H4 (cell line): ENCODE measurements around the gene PLD5. TPM values are rescaled to one million over a fixed set of nuclear protein-coding genes. Genes with fewer than 3 reads are reported as not detected.
"Not testable (repeated sequence)": the region's sequence is repeated elsewhere in the genome, so short reads cannot be mapped to it uniquely, and the experiment has no call there.

Experiments
- DNase-seq: peaks from one replicate; pipeline ENCODE4 v3.0.0-alpha.2; 2015; ENCODE audit warnings: low spot score
- total RNA-seq: library from RNA; depleted of rRNA; stranded (reverse); fragments of >200 nt; shearing (Covaris generic); gene quantifications from 2 replicates; pipeline ENCODE4 v1.2.3, GENCODE V29; 2014

PLD5 gene
- total RNA-seq, 1 experiment from 2014 or later, result 0.02 TPM

DNA sequence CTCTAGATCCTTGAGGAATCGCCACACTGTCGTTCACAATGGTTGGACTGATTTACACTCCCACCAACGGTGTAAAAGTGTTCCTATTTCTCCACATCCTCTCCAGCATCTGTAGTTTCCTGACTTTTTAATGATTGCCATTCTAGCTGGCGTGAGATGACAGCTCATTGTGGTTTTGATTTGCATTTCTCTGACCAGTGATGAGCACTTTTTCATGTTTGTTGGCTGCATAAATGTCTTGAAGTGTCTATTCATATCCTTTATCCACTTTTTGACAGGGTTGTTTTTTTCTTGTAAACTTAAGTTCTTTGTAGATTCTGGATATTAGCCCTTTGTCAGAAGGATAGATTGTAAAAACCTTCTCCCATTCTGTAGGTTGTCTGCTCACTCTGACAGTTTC is 465.9 kb downstream of the PLD5 start:
- not testable (repeated sequence) for DNase-seq

DNA sequence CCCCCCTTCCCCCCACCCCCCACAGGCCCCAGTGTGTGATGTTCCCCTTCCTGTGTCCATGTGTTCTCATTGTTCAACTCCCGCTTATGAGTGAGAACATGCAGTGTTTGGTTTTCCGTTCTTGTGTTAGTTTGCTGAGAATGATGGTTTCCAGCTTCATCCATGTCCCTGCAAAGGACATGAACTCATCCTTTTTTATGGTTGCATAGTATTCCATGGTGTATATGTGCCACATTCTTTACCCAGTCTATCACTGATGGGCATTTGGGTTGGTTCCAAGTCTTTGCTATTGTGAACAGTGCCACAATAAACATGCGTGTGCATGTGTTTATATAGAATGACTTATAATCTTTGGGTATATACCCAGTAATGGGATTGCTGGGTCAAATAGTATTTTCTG is 466.3 kb downstream of the PLD5 start:
- DNase-seq, result not testable (repeated sequence)

DNA sequence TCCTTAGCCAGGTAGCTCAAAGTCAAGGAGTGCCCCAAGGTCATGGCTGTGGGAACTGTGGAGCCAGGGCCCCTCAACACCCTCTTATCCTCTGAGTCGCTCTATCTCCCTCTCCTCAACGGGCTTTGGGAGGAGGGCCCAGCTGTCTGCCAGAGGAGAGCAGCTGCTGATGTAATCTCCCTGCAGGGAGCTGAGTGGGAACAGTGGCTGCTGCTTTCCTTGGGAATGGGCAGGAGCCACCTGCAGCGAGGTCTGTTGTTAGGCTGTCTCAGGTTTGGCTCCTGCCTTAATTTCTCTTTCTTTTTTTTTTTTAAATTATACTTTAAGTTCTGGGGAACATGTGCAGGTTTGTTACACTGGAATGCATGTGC is 466.8 kb downstream of the PLD5 start:
- DNase-seq, result no peak

DNA sequence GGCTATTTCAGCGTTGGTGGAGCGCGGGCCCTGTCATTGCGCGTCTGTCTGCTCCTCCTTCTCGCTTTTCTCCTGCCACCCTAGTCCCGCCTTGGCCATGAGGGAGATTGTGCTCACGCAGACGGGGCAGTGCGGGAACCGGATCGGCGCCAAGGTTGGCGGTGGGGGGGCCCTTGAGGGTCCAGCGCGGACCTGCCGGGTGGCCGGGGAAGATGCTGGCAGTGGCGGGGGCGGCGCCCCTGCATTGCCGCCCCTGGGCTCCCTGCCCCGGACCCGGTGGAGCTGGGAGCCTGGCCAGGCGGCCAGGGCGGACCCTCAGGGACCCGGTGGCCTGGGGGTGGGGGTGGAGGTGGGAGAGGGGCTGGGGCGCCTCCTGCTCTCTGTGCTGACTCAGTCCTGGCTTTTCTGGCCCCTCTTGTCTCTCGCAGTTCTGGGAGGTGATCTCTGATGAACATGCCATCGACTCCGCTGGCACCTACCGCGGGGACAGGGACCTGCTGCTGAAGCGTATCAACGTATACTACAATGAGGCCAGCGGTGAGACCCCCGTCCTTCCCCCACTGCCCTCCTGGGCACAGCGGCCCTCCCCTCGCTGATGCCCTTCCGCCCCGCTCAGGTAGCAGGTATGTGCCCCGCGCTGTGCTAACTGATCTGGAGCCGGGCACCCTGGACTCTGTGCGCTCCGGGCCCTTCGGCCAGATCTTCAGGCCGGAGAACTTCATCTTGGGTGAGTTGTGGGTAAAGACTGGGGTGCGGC is 467.3 kb downstream of the PLD5 start:
- no peak for DNase-seq

DNA sequence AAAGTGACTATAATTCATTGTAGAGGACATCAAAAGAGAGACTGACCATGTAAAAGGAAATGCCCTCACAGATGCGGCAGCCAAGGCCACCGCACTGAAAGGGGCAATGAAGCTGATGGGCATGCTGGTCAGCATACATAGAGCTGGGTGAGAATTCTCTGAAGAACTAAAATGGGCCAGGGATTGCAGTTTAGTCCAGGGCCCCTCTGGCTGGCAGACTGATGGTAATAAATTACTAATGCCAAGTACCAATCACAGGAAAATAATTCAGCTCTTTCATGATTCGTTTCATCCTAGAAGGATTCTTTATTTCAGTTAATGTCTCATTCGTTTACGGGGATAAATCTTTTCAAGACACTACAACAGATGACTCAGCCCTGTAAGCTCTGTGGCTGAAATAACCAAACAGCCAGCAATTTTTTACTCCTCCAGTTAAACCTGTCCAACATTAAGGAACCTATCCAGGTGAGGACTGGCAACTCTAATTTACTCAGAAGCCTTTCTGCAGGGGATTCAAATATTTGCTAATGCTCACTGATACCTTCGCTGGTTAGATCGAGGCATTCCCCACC is 468.7 kb downstream of the PLD5 start:
- no peak for DNase-seq

DNA sequence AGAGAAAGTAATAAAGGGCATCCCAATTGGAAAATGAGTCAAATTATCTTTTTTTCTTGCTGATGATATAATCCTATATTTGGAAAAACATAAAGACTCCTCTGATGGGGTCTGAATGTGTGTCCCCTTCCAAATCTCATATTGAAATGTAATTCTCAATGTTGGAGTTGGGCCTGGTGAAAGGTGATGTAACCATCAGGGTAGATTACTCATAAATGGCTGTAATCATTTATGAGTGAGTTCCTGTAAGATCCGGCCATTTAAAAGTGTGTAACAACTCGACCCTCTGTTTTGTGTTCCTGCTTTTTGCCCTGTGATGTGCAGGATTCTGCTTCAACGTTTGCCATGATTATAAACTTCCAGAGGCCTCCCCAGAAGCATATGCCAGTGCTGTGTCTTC is 481.3 kb downstream of the PLD5 start:
- DNase-seq, result no peak

DNA sequence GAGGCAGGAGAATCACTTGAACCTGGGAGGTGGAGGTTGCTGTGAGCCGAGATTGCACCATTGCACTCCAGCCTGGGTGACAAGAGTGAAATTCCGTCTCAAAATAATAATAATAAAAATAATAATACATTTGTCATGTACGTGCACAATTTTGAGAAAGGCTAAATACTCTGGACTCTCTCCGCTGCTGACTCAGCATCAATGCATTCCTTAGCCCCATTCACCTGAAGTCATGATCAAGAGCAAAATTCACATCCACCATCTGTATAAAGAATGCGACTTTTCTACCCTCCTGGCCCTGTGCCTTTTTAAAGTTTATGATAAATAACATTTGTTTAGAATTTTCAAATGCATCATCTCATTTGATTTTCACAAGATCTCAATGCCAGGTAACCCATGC is 490.1 kb downstream of the PLD5 start:
- no peak for DNase-seq

DNA sequence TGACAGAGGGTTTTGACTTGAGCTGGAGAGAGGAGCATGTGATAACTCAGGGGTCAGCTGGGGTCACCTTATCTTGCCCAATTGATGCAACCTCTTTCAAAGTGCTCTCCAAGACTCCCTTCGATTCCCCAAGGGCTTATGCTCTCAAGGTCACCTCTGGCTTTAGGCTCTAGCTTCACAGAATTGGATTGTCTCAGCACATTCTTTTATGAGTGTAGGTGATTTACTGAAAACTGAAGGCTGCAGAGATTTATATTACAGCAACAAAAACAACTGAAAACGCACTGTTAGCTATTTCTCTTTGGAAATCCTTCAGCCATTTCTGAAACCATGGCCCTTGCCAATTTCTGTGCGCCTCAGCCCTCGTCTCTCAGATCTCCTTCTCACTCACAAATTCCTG is 491.1 kb downstream of the PLD5 start:
- no peak for DNase-seq
